ES-I3 (cell line): Measurements from ENCODE around the gene VWA5A.
"Not testable (repeated sequence)": the region's sequence is repeated elsewhere in the genome, so short reads cannot be mapped to it uniquely, and the experiment has no call there.

Experiments used
- H3K36me3 ChIP-seq: 2 replicates; pipeline ENCODE4 v1.6.1; 2013; ENCODE audit warnings: mild to moderate bottlenecking, low read length, control low read depth, moderate library complexity; ENCODE audit not compliant: insufficient read depth
- H3K4me1 ChIP-seq: 2 replicates; pipeline ENCODE4 v1.6.1; 2013; ENCODE audit warnings: mild to moderate bottlenecking, control low read depth, low read length; ENCODE audit not compliant: insufficient read depth
- H3K9ac ChIP-seq: 2 replicates; pipeline ENCODE4 v1.6.1; 2013; ENCODE audit warnings: low read depth, mild to moderate bottlenecking, low read length, moderate library complexity
- H3K9me3 ChIP-seq: 2 replicates; pipeline ENCODE4 v1.6.1; 2013; ENCODE audit warnings: mild to moderate bottlenecking, low read length, moderate library complexity; ENCODE audit not compliant: control insufficient read depth, insufficient read depth

VWA5A gene

DNA sequence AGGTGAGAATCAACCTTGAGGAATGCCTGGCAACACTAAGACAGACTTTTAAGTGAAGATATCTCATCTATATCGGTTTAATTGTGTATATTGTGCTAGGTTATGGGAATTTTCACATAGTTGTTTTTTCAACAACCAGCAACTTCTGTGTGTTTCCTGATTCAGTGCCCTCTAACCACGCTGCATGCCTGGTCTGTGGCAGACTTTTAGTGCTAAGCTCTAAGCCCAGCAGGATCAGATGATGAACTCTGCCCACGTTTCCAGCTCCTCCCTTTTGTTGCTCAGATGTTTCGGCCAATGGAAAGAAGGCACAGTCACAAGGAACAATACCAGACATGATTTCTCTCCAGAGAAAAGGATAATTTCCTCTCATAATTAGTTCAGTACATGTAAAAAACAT, 1.4 kb upstream of the VWA5A start:
- Histone ChIP-seq H3K9ac (no peak overlapping the region), H3K4me1 (peaks cover 9% of the 10 kb centered on the region; the same call in 1 of the 2 replicates), H3K36me3 (peaks cover 4% of the 10 kb centered on the region; the same call in 1 of the 2 replicates), H3K9me3 (no peaks in the 10 kb centered on the region)

DNA sequence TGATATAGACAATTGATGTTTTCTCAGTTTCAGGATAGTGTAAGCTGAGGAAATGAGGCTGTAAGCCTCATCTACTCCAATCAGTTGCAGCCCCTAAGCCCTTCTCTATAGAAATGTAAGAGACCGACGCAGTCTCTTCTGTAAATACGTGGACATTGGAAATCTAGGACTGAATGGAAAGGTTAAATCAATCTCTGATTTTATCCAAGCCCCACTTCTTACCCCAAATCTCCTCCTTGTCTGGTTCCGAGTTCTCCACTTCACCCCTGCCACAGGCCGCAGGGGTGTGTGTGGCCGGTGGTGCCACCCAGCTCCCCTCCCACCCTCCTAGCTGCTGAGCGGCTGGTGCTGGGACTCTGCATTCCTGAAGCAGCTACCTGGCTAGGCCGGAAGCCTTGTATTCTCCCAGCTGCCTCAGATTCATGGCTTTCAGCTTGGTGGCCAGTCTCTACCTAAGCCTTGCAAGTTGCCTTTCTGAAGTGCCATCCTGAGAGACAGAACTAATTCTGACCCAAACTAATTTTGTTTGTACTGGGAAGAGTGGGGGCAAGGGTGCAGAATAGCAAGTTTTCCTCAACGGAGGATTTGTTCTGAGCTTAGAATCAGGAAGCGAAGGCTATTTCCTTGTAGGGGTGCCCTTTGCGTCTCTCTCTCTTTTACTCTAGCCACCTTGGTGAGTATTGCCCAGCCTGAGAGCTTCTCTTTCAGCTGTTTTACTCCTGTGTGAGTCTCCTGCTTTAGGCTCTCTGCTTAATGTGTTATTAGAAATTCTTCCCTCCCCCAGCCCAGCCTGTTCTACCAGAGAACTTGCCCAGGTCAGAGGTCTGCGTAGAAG, 749 bp downstream of the VWA5A start:
- Histone ChIP-seq H3K36me3 (peaks cover 12% of the 10 kb centered on the region), H3K9me3 (no peaks in the 10 kb centered on the region), H3K4me1 (peaks cover 9% of the 10 kb centered on the region; the same call in 1 of the 2 replicates), H3K9ac (peak overlapping the region; percentile 59)

DNA sequence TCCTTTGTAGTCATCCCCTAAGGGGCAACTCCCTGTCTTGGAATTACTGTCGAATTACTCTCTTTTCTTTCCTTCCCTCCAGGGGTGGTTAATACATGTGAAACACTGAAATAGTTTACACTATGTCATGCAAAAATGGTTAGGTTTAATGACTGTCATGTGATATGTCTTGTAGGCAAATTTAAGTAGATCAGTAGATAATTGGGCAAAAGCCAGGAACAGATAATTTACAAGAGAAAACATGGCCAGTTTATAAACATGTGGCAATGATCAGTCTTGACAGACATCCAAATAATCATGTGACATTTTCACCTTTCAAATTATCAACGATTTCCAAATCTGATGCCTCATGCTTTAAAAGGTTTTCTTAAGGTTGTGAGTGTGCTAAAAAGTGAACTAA, 3.9 kb downstream of the VWA5A start:
- H3K36me3 ChIP-seq: peaks cover 25% of the 10 kb centered on the region
- peaks cover 10% of the 10 kb centered on the region; the same call in 1 of the 2 replicates for H3K4me1 ChIP-seq
- H3K9me3 ChIP-seq: no peaks in the 10 kb centered on the region

DNA sequence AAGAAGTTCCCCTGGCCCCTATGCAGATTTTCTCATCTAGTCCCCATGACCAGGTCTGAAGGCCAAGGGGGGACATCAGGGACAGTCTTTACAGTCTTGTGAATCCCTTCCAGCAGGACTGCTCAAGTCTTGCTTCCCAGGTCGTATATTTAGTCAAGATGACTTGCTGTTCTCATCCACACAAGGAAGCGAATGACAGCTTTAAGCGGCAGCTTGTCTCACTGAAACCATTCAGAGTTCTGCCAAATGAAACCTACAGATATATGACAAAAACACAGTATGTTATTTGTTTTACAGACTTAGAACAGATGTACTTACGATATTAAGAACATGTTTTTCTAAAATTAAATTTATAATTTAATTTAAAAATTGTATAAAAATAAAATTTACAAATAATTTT, 5.6 kb downstream of the VWA5A start:
- H3K9me3 ChIP-seq: no peaks in the 10 kb centered on the region
- no peak overlapping the region for H3K9ac ChIP-seq
- peaks cover 7% of the 10 kb centered on the region; the same call in 1 of the 2 replicates for H3K4me1 ChIP-seq
- H3K36me3 ChIP-seq: peaks cover 27% of the 10 kb centered on the region

More for the DNA sequence above, 3.9 kb downstream of the VWA5A start:
- H3K9ac ChIP-seq: no peak overlapping the region

DNA sequence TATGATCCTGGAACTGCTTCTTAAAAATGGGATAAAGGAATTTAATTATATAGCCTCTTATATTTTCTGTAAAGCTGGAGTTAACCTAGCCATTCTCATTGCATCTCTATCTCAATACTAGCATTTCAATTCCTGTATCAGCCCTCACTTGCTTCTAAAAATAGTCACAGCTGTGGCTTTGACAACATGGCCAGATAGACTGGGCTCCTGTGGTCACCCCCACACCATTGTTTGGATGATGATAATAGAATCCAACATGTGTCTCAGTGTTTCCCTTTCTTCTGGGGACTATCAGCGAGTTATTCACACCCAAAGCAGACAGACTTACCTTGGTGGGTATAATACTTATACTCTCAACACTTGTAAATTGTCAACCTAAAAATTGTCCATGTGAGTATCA, 6.9 kb downstream of the VWA5A start:
- H3K9ac ChIP-seq: no peak overlapping the region
- H3K9me3 ChIP-seq: no peaks in the 10 kb centered on the region
- H3K36me3 ChIP-seq: peaks cover 27% of the 10 kb centered on the region
- H3K4me1 ChIP-seq: peaks cover 7% of the 10 kb centered on the region; the same call in 1 of the 2 replicates

DNA sequence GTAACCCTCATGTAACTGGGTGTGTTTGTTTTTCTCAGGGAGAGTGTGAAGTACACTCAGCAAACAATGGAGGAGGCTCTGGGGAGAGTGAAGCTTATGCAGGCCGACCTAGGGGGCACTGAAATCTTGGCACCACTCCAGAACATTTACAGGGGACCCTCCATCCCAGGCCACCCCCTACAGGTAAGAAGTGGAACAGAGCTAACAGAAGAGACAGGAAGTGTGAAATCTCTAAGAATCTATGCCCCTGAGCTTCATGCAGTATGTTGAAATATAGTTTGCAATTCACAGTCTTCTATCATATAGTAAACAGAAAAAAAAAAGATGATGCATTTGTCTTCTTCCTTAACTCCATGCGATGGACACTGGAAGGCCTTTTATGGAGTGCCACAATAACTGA, 8.4 kb downstream of the VWA5A start:
- peaks cover 22% of the 10 kb centered on the region for H3K36me3 ChIP-seq
- H3K9me3 ChIP-seq: no peaks in the 10 kb centered on the region
- peaks cover 7% of the 10 kb centered on the region; the same call in 1 of the 2 replicates for H3K4me1 ChIP-seq
- H3K9ac ChIP-seq: no peak overlapping the region

DNA sequence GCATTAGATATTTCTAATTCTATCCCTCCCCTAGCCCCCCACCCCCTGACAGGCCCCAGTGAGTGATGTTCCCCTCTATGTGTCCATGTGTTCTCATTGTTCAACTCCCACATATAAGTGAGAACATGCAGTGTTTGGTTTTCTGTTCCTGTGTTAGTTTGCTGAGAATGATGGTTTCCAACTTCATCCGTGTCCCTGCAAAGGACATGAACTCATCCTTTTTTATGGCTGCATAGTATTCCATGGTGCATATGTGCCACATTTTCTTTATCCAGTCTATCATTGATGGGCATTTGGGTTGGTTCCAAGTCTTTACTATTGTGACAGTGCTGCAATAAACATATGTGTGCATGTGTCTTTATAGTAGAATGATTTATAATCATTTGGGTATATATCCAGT, 11.9 kb downstream of the VWA5A start:
- H3K9ac ChIP-seq: not testable (repeated sequence)

DNA sequence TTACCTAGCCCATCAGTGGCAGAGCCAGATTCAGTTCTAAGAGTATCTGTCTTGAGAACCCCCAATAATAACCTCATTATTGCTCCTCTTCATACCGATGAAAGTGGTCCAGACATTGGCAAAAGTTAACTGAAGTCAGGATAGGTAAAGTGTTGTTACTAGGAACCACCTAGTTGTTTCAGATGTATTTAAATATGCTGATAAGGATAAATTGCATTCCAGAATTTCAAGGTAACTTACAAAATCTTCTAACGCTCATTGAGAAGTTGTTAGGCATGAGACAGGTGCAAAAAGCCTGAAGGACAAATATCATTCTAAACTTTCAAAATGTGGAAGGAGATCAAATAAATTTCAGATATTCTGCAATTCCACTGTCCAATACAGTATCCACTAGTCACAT, 27.8 kb downstream of the VWA5A start:
- Histone ChIP-seq H3K9me3 (no peaks in the 10 kb centered on the region), H3K9ac (no peak overlapping the region)

More for the DNA sequence above, 11.9 kb downstream of the VWA5A start:
- not testable (repeated sequence) for H3K9me3 ChIP-seq, H3K4me1 ChIP-seq
- peaks cover 15% of the 10 kb centered on the region; the same call in 1 of the 2 replicates for H3K36me3 ChIP-seq

DNA sequence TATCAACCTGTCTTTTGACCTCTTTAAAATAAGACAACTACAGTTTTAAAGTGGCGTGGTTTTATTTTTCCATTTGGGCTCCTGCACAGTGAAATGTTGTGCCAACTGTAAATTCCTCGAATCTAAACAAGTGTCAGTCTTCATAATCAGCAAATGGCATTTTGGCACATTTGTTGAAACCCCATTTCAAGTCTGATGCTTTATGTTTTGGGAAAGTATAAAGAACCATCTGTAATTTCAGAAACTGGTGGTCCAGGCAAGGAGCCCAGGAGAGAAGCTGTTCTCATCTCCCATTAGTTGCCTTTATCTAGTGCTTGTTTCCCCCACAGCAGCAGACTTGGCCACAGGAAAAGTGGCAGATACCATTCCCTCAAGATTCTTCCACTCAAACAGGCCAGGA, 32.7 kb downstream of the VWA5A start:
- H3K9ac ChIP-seq: no peak overlapping the region
- H3K9me3 ChIP-seq: no peaks in the 10 kb centered on the region
- H3K36me3 ChIP-seq: no peaks in the 10 kb centered on the region
- no peaks in the 10 kb centered on the region; the same call in 1 of the 2 replicates for H3K4me1 ChIP-seq

More for the DNA sequence above, 27.8 kb downstream of the VWA5A start:
- Histone ChIP-seq H3K36me3 (no peaks in the 10 kb centered on the region), H3K4me1 (no peaks in the 10 kb centered on the region; the same call in 1 of the 2 replicates)

DNA sequence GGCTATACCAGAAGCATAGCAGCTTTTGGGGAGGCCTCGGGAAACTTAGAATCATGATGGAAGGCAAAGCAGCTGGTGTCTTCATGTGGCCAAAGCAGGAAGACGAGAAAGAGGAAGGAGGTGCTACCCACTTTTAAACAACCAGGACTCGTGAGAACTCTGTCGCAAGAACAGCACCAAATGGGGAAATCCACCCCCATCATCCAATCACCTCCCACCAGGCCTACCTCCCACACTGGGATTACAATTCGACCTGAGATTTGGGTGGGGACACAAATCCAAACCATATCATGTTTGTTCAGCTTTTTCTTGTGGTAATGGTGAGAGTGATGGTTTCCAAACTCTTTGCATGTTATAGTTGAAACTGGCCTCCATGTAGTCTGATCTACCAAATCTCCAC, 35.4 kb downstream of the VWA5A start:
- no peaks in the 10 kb centered on the region for H3K4me1 ChIP-seq
- no peaks in the 10 kb centered on the region for H3K36me3 ChIP-seq

DNA sequence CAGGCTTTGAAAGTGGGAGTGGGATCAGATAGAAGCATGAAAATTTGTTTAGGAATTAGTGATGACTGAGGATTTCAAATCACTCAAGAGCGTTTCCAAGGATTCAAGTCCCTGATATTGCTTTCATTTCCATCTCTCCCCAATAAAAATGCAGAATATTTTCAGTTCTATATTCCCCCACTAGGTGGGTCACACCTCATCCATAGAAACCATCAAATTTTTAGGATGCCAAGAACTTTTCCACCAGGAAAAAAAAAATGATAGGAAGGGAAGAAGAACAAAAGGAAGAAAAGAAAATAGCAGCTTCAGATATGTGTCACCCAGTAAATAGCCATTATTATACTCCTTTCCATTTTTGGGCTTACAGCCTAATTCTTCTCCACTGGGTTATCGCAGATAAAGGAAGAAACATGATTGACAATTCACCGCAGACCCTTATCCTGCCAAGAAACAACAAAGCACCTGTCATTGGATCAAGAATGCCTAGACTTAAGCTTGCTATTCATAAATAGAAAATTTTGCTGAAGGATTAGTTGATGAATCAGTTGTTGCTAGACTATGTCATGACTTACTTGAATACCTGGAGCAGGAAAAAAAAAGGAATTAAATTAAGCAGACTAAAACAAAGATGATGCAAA, 37.6 kb downstream of the VWA5A start:
- Histone ChIP-seq H3K4me1 (no peaks in the 10 kb centered on the region), H3K36me3 (no peaks in the 10 kb centered on the region), H3K9me3 (no peaks in the 10 kb centered on the region), H3K9ac (no peak overlapping the region)

More for the DNA sequence above, 35.4 kb downstream of the VWA5A start:
- Histone ChIP-seq H3K9me3 (no peaks in the 10 kb centered on the region), H3K9ac (no peak overlapping the region)

DNA sequence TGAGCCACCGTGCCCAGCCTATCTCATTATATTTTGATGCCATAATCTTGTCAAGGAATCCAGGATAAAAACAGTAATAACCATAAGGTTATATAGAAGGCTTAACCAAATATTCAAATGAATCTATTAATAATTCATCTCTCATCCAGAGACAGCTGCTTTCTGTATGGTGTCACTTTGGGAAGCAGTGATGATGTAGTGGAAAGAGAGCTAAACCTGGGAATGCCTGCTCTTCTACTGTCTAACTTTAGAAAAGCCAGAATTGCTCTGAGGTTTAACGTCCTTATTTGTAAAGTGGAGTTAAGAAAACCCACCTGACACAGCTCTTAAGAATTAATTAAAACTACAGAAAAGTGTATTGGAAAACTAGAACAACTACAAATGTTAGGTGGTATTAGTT, 38.6 kb downstream of the VWA5A start:
- no peak overlapping the region for H3K9ac ChIP-seq
- no peaks in the 10 kb centered on the region for H3K36me3 ChIP-seq
- H3K4me1 ChIP-seq: no peaks in the 10 kb centered on the region
- no peaks in the 10 kb centered on the region for H3K9me3 ChIP-seq

DNA sequence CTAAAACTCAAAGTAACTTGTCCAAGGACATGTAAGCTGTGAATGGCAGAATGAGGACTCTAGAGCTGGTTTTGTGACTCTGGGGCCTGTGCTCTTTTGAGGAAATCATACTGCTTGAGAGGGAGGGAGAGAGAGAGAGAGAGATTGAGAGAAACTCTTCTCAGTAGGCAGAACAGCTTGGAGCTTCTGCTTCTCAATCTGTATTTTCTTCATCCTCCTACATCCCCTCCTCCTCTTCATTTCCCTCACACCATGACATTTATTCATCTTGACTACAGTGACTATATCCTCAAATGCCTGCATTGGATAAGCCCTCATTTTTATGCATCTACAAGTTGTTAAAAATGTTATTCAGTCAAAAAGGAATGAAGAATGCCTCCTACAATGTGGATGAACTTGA, 44.2 kb downstream of the VWA5A start:
- Histone ChIP-seq H3K4me1 (no peaks in the 10 kb centered on the region), H3K9me3 (no peaks in the 10 kb centered on the region), H3K36me3 (no peaks in the 10 kb centered on the region), H3K9ac (no peak overlapping the region)

DNA sequence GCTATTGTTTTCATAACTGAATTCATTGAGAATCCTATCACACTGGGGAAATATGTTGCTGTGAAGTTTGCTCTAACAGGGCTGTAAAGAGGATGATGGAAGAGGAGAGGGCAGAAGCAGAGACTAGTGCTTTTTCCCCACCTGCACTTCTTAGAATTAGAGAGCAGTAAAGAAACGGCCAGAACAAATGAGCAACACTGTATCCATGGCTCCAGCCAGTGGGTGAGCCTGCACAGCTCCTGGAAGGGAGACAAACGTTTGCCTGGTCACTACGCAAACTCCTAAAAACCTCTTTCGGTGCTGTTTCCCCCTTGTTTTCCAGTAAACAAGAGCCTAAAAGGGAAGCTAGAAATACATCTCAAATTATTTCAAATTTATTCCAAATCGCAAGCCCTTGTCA, 45.7 kb downstream of the VWA5A start:
- Histone ChIP-seq H3K9me3 (no peaks in the 10 kb centered on the region), H3K9ac (no peak overlapping the region), H3K4me1 (no peaks in the 10 kb centered on the region), H3K36me3 (no peaks in the 10 kb centered on the region)

DNA sequence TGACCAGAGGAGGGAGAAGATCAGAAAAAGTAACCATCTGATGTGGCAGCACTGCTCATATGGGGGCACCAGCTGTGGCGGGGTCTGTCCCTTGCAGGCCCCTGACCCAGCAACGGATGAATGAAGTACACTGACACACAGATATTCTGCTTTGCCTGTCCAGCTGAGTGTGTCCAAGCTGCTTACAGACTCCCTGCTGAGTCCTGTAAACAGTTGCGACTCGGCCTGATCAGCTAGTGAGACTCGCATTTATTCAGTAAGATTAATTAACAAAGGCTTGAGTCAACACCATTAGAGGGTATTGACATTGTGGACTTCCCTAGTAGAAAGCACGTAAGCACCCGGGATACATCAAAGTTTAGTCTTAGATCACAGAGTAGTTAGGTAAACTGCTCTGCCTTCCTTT, 52.6 kb downstream of the VWA5A start:
- Histone ChIP-seq H3K9me3 (no peaks in the 10 kb centered on the region), H3K4me1 (0 out of 2 replicates have a peak, but pooled peaks cover 5% of the 10 kb centered on the region), H3K9ac (no peak overlapping the region), H3K36me3 (no peaks in the 10 kb centered on the region)
